Fibroblast of peridontal ligament (primary cell): ENCODE results near the gene HACD2.

ENCODE experiments used
- DNase-seq: peaks from one replicate; pipeline ENCODE4 v3.0.0-alpha.2; 2010; ENCODE audit errors: extremely low read depth

HACD2 gene

DNA sequence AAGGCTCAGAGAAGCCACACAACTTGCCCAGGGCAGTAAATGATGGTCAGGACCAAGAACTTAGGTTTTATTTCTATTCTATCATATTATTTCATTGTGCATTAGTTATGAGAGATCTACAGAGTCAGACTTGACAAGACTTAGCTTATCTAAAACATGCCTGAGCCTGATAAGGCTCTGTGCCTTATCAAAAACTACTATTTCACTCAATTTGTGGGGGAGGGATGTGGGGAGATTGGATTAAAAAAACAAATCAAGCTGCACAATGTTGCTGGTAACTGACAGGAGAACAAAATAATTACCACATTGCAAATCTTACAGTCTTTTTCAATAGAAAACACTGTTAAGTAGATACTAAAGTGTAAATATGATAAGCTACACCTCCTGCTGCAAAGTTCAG, 16.0 kb downstream of the HACD2 start:
- no peak for DNase-seq

DNA sequence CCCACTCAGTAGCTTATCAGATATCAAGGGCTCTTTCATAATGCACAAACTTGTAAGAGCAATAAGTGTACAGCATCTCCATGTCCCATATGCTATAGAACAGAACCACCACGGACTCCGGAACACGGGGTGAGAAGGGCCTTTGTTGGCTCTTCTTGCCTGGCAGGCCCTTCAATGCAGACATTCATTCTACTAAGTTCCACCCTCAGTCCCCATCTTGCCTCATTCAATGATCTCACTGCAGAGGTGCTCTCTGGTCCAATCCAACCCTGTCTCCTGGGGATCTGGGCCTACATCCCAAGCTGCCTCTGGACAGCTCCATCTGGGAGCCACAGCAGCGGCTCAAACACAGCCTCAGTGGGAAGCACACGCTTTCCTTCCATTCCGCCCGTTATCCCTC, 16.8 kb downstream of the HACD2 start:
- DNase-seq = no peak

DNA sequence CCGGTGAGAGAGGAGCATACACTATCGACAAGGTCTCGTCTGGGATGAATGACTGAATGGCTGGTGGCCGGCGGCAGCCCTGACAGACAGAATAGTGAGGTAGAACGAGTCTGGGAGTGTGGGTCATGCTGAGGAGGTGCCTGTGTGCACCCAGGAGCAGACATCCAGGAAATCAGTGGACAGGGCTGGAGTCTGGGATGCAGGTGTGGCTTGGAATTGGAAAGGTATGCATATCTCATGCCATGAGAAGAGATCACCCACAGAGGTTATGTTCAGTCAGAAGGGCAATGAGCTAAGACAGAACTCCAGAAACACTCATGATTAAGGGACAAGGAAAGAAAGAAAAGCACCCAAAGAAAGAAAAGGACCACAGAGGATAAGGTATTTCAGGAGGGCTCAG, 20.8 kb downstream of the HACD2 start:
- no peak for DNase-seq

DNA sequence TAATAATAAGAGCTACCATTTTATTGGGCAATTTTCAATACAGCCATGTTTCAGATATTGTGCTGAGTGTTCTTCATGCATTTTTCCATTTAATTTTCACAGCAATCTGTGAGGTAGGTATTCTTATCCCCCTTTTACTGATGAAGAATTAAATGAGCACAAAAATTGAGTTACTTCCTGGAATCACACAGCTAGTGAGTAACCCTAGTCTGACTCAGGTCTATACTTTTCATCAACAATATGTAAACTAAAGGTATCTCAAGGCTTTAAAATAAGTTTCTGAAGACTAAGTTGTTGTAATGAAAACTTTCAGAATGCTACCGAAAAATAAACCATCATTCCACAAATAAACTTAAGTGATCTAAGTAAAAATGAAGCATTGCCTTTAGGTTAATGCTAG, 22.3 kb downstream of the HACD2 start:
- DNase-seq = no peak

DNA sequence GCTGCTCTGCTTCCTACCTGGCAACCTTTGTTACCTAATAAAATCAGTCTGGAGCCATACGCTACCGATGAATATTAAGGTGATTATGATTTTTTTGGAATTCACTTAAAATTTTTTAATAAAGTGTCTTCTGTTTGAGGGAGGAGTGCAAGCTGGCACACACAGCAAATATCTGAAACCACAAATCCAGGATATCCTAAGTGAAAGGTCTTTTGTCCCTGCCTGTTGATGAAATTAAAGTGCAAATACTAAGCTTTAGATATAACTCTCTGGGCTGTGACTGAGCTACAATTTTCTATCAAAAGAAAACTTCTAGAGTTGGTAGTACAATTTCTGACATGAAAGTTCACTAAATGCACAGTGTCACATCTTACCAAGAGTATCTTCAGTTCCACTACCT, 23.7 kb downstream of the HACD2 start:
- DNase-seq = no peak

DNA sequence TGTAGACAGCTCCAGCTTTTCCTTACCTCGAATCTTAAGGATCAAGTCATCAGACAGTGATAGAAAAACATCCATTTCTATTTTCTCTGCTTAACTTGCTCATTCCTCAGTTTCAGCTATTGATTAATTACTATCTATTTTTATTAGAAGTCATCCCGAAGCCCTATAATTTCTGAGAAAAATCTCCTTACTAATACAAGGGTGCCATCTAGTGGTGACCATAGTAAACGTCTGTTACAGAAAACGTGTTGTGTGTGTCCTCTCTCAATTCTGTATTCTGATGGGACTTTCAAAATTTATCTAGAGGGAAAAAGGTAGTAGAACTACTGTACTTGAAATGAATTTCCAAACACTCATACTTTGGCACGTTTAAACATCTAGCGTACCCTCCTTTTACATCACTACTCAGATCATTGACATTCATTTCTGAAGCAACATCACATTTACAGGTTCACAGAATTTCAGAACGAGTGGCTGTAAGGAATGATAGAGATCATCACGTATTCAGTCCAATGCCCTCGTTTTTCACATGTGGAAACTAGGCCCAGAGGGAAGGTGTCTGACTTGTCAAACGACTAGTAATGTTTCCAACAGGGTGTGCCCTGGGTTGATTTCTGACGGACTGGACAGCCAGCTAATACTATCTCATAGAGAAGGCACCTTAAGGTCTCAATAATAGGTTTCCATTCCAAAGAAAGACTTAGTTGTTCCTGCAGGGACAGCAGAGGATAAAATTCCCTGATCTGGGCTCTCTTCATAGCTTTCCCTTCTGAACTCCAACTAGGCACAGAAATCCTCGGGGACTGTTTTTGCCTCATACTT, 25.6 kb downstream of the HACD2 start:
- peak; percentile 75 for DNase-seq

DNA sequence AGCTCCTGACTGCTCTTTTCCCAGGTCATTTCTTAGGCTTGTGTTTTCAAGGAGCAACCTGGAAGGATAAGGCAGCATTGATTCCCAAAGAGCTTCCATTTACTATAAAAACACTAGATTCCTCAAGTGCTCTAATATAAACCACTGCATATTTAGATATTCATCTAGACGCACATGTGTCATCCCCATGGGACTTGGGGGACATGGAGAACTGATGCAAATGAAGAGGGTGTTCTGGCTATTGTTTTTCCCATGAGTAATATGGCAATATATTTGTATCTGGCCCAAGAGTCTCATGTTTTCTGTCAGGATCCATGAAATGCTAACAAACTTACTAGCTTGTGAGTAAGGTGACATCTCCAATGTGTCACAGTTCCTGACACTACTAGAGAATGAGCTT, 31.3 kb downstream of the HACD2 start:
- no peak for DNase-seq

DNA sequence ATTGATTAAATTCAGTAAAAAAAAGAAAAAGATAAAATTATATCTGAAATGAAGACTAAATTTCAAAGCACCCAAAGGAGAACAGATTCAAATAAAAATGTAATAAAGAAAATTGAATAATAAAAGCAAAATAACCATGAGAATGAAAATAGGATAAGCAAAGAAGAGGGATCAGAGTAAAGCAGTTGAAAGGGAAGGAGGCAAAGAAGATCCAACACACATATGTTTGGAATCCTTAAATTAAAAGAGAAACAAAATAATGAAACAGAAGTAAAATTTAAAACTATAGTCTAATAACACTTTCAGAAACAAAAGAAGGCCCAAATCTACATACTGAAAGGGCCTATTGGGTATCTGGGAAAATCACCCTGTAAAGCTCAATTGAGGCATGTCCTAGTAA, 32.1 kb downstream of the HACD2 start:
- no peak for DNase-seq

DNA sequence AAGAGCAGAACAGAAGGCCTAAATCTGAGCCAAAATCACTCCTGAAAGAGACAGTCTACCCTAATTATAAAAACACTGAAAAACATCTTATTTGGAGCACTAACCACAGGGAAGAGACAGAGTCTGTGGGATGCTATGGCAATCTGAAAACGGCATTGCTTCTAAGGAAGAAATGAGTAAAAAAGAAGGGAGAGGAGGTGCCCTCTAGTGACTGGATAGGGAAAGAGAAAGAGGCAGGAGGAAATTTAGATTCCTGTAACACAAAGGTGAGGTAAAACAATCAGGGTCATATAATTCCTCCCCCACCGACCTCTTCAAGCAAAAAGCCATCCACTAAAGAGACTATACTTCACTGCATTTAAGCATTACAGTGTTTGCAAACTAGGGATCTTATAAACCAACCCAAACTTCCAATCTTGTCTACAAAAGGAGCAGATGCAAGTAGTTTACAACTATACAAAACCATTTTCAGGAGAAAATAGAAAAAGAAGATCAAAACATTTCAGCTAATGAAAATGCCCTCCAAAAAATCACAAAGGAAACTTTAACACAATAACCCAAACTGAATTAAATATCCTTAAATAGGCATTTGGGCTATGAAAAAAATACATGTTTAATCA, 32.6 kb downstream of the HACD2 start:
- DNase-seq = peak; percentile 41

DNA sequence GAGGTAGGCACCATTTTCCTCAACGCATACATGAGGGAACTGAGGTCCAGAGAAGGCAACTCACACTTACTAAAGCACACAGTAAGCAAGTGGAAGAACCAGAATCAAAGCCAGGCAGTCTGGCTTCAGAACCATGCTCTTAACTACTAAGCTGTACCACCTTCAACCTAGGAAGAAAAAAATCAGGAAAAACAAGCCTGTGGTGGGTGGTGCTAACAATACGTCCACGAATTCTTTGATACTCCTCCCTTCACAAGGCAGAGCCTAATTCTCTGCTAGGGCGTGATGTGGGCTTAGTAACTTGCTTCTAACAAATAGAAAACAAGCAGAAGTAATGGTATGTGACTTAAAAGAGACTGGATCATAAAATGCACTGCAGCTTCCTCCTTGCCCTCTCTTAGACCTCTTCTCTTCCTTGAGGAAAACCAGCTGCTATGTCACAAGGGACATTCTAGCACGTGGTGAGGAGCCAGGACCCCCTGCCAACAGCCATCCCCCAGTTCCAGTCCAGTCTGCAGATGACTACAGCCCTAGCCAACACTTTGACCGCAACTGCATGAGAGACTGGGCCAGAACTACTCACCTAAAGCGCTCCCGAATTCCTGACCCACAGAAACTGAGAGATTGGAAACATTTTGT, 36.9 kb downstream of the HACD2 start:
- DNase-seq = no peak

DNA sequence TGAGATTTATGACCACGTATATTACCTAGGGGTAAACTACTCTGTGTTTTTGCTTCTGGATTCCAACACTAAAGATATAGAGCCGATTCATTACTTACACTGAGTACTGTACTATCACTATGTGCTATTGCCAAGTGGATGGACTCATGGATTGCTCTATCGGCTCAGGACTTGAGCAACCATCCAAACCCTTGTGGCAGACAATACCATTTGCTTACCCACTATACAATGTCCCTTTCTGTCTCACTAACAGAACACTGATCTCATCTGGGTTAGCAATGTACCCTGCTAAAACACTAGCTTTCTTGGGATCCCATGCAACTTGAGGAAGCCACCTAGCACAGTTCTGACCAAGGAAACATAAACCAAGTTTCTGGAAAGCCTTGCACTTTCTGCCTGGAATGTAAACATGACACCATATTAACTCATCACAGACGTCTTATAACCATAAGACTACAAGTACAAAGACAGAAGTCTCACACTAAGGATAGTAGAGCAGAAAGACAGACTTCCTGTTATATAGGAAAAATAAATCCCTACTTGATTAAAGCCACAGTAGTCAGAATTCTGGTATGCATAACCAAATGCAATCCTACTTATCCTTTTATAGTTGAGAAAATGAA, 38.6 kb downstream of the HACD2 start:
- peak; percentile 83 for DNase-seq

DNA sequence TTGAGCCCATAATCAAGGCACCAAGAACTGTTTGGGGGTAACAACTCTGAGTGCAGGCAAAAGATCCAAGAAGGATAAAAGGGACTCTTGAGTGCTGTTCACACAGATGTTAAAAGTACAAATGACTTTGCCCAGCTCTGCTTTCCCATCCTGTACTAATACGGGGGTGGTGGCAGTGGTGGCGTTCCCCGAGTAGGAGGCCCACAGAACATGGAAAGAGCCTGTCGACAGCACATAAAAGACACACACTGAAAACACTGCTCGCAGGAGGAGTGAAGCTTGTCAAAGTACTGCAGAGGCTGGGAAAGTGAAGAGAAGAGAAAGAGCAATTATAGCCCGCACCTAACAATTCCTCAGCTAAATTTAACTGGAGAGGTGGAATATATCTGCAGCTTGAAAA, 40.9 kb downstream of the HACD2 start:
- no peak for DNase-seq

DNA sequence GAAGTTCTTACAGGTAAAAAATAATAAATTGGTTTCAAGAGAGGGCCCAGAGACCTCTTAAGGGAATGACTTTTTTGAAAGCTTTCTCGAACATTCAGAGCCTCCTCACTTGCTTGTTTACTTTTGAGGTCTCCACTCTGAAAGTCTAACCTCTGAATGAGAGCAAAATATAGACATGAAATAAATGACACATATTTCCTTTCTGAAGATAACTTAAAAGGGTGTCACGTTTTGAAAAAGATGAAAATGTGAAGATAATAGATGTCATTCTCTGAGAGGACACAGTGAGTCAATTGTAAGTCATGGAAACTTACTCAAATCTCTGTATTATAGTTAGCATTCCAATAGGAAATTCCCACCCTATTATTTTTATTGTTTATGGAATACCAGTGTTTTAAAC, 44.6 kb downstream of the HACD2 start:
- no peak for DNase-seq

DNA sequence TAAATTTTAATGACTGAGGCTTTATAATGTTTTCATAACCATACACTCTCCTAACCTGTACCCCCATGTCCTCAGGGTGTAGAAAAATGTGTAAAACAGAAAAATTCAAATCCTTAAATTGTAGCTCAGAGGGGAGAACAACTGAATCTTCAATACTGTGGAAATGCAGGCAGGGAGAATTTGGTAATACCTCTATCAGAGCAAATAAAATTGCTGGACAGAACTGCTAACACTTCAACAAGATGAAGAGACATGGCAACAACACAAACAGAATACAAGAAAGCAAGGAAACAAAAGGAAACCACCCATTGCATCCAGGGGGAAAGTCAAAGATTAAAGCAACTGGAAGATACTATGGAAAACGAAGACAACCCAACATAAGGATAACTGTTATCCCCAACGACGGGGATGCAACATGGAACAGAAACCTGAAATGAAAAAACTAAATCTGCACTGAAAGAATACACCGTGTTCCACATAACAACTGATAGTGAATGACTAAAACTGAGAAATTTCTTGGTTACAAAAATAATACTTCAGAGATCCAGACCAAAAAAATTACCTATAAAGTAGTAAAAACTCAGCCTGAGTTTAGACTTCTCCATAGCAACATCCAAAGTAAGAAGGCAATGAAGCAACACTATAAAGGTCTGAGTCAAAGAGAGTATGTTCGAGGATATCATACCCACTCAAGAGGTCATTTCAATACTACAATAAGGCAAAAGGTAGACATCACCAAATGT, 48.5 kb downstream of the HACD2 start:
- DNase-seq = no peak

DNA sequence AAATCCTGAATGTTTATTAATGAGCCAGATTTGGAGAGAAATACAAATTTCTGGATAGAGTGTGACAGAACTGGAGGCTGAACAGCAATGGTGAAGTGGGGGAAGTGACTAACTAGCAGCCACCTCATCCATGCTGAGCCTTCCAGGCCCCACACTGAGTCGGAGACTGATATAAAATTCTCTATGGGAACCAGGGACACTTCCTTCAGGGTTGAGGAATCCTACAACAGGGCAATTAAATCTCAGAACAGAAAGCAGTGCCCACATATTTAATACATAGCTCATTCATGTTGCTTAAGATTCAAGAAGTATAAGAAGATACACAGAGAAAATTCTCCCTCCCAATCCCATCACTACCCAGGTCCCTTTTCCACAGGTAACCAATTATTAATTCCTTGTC, 49.3 kb downstream of the HACD2 start:
- DNase-seq = peak; percentile 59

DNA sequence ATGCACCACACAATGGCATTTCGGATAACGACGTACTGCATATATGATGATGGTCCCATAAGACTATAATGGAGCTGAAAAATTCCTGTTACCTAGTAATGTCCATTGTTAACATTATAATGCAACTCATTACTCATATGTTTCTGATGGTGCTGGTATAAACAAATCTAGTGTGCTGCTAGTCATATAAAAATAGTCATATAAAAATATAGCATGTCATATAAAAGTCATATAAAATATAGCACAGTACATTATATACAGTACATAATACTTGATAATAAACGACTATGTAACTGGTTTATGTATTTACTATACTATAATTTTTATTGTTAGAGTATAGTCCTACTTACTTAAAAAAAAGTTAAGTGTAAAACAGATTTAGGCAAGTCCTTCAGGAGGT, 50.6 kb downstream of the HACD2 start:
- no peak for DNase-seq

DNA sequence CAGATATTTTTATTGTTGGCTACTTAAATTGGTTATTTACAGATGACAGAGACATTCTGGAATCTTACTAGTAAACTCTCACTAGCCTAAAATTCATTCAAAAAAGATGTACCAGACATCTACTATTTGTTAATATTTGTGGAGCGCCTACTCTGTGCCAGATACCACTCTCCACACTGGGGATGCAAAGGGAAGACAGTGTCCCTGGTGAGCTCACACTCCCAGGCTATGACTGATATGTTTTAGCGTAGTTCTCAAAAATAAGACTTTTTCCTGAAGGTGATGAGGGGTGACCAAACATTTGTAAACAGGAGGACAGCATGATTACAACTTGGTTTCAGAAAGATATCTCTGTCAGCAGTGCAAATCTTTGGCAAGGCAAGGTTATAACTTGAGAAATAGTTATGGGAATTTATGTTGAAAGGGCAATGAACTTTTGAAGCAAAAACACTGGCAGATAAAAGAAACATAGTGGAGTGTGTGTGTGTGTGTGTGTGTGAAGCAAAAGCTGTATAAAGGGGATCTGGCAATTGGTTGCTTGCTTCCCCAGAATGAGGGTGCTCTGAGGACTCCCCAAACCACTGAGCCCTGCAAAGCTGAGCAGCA, 51.2 kb downstream of the HACD2 start:
- DNase-seq = peak; percentile 35

DNA sequence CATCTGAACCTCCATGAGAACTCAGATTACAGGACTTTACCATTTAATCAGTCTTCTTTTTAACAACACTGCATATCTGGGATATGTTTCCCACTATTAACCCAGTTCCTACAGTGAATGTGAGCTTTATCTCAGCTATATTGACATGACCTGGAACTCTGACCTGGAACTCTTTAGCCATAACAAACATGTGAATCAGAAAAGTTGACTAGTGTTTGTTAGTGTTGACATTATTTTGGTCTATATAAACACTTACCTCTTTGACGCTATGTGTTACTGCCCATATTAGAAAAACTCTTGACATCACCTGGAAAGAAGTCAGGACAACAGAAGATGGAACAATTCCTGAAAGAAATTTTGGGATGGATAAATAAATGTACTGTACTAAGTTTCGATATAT, 56.7 kb downstream of the HACD2 start:
- no peak for DNase-seq

DNA sequence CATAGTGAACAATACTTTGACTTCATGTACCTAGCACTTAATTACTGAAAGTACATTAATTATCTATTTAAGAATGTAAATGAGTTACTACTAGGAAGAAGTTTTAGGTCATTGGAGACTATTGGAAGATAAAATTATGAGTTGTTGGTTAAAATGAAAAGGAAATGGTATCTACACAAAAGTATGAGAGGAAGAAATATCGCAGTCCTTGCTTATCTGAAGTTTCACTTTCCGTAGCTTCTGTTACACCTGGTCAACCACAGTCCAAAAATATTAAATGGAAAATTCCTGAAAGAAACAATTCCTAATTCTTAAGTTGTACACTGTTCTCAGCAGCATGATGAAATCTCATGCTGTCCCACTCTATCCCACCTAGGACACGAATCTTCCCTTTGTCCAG, 57.8 kb downstream of the HACD2 start:
- no peak for DNase-seq

DNA sequence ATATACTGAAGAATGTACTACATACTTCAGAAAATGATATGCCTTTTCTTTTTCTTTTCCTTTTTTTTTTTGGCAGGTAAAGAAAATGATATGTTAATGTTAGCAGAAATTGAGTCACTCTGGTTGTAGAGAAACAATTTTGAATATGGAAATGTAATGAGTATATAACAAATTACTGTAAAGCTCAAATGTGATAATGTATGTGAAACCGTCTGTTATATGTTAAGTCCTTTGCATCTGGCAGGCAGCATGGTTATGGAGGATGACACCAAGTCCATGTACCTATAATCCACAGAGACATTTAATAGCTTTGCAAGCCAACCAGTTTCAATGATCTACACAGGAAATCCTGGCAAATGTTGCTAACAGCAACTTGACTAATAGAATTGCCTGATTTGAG, 58.4 kb downstream of the HACD2 start:
- no peak for DNase-seq

DNA sequence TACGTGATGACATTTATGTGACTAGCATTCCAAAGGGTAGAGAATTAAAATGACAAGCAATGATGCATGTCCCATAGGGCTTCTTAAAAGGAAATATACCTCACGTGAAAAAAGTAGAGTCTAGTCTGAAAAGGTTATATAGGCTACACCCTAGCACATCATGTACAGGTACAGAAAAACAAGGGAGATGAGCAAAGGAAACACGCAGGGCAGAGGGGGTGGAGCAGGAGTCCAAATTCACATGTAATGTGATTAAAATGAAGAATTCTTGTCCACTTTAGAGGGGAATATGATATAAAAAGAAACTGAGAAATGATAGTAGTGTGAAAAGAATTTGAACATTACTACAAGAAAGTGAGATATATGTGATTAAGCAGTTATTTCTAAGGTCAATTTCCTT, 59.4 kb downstream of the HACD2 start:
- no peak for DNase-seq

DNA sequence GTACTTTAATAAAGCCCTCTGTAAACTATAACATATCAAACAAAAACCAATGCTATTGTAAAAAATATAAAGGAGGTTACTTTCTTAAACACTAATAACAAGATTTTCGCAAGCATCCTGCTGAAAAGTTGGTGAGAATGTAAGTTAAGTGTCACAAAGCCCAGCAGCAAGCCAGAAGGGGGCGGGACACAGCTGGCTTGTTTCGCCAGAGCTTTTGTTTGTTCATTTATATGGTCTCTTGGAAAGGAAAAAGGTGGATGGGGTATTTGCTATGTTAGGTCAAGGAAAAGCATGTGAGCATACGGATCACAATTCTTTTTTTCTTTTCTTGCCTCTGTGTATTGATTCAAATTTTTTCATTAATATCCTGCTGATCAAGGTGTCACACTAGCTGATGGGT, 59.9 kb downstream of the HACD2 start:
- no peak for DNase-seq
